COR-L47 (cell line): ENCODE results near the gene LAMB3.

Experiments used
- DNase-seq: peaks from one replicate; lab custom pipeline; 2025; lab: John Stamatoyannopoulos, UW

Gene LAMB3

GRCh38 chr1:209617755-209618154 is 34.5 kb downstream of the LAMB3 start:
- no peak for DNase-seq

- DNase-seq = no peak
These were observed 35.1 kb downstream of the LAMB3 start for GRCh38 chr1:209617047-209617673.

DNA sequence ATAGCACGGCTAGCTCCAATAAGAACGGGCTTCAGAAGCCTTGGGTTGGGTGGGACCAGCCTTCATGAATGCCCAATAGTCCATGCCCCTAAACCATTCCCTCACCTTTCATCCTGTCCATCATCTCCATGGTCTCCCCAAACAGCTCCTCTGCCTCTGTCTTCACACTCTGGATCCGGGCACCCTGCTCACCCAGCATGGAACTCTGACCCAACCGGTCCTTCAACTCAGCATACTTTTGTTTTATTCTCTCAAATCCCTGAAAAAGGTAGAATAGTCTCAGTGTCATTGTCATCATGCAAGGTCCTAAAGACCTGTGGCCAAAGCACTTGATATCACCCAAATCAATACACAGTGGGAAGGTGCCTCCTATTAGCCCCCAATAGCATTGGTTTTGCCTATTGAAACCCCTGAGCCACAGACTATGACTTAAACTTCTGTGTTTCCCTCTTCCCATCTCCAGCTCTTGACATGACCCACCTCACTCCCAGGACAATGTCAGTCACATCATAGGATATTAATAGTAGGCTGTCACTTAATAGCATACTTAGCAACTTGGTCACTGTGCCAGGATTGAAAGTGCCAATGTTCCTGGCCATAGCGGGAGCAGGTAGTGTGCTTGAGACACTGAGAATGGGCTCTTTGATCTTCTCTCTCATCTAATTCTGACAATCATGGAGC is 35.7 kb downstream of the LAMB3 start:
- DNase-seq = no peak

DNA sequence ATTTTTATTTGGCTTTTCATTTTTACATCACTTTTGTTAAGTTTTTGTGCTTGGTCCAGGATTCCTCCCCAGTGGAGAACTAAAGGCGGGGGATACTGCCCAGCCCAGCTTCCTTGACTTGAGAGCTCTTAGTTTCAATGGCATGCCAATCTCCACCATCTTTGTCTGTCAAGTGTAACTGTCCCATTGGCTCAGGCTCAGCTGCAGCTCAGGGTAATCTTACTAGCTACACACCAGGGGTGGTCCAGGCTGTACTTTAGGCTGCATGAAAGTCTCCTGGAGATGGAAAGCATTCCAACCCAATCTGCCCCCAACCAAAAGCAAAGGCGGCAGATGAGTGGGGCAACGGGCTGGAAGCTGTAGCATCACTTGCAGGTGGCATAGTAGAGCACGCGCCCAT is 37.3 kb downstream of the LAMB3 start:
- DNase-seq = no peak

- DNase-seq = no peak
These were observed 38.1 kb downstream of the LAMB3 start for GRCh38 chr1:209614151-209614420.

GRCh38 chr1:209613400-209614150 is 38.6 kb downstream of the LAMB3 start:
- no peak for DNase-seq

GRCh38 chr1:209612646-209613399 is 39.4 kb downstream of the LAMB3 start:
- DNase-seq = no peak

- no peak for DNase-seq
These were observed 40.3 kb downstream of the LAMB3 start for GRCh38 chr1:209611771-209612570.

DNA sequence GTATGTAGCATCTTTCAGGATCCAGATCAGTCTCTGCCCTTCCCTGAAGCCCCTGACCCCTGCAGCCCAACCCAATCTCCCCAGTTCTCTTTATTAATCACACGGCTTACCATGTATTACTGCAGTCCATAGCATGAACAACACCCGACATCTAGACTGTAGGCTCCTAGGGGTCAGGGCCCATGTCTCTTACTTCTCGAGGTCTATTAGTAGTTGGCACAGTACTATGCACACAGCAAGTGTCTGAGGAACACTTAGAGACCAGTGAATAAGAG is 41.7 kb downstream of the LAMB3 start:
- DNase-seq = no peak

- DNase-seq = no peak
These were observed 42.2 kb downstream of the LAMB3 start for GRCh38 chr1:209609791-209610630.

- DNase-seq = no peak
These were observed 43.0 kb downstream of the LAMB3 start for GRCh38 chr1:209609041-209609790.

- DNase-seq = no peak
These were observed 44.4 kb downstream of the LAMB3 start for GRCh38 chr1:209607795-209608178.

- DNase-seq = no peak
These were observed 45.0 kb downstream of the LAMB3 start for GRCh38 chr1:209607102-209607794.

DNA sequence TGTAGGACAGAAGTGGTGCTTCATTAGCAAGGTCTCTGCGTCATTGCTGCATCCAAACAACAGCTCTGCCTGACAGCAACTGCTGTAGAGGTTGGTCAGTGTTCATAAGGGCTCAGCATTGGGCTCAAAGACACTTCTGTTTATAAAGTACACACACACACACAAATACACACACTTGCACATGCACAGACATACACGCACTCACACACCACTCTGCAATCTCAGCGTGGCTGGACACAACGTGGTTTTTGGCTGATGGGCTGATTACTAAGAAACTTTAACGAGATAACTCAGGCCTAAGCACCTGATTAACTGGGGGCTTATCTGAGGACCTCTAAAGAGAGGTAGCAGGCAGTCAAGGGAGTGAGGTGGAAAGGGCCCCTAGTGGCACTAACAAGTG is 48.3 kb downstream of the LAMB3 start:
- DNase-seq = no peak

GRCh38 chr1:209601809-209602657 is 50.2 kb downstream of the LAMB3 start:
- DNase-seq = peak; percentile 43

DNA sequence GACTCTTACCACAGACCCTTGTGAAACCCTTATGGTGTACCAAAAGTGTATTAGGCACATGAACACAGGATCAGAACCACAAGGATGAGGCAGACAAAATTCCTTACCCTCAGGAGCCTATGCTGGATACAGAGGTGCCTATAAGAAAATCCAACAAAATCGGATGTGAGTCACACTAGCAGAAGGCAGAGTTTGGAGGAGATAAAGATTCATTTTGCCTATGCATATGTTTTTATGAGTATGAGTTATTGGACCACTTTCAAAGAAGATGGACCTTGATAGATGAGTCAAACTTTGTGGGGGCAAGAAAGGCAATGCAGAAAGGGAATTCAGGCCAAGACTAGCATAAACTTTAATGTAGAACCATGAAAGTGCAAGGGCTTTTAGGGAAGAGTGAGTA is 51.7 kb downstream of the LAMB3 start:
- no peak for DNase-seq

DNA sequence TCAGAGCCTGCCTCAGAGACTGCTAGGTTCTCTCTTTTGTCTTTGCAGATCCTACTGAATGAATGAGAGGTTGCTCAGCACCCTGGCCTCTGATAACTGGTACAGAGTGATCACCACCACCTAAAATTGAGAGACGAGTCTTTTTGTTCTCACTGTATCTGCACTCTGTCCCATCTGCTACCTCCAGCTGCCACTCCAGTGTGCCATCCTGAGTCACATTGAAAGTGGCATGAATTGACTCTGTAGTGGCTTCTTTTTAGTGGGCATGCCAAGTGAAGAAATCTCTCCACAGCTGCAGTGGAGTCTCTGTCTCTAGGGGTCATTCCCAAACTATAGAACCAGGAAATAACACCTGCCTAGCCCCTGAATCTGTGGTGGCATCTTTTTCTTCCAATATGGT is 54.0 kb downstream of the LAMB3 start:
- no peak for DNase-seq

- no peak for DNase-seq
These were observed 54.7 kb downstream of the LAMB3 start for GRCh38 chr1:209597499-209597898.
